BJ (cell line): Measurements from ENCODE around the gene RIMBP2. TPM values are rescaled to one million over a fixed set of nuclear protein-coding genes. Genes with fewer than 3 reads are reported as not detected.
"Not testable (repeated sequence)": the region's sequence is repeated elsewhere in the genome, so short reads cannot be mapped to it uniquely, and the experiment has no call there.

Experiments
- CTCF ChIA-PET: fragments of 350-600 bp; formaldehyde crosslinking; extraction: SDS; loops from one replicate; lab custom pipeline; 2021; ENCODE audit warnings: antibody characterized with exemption, inconsistent platforms; lab: Yijun Ruan, JAX
- POLR2A ChIA-PET: fragments of 300-600 bp; sonication (Branson Sonifier 250); formaldehyde crosslinking; extraction: SDS; loops from one replicate; lab custom pipeline; 2021; ENCODE audit warnings: antibody characterized with exemption; lab: Charles Lee
- DNase-seq: peaks from one replicate; pipeline ENCODE4 v3.0.0-alpha.2; 2011; ENCODE audit warnings: low read depth
- H3K27me3 ChIP-seq: 2 replicates; pipeline ENCODE4 v1.6.0; 2011; ENCODE audit warnings: low read length; ENCODE audit not compliant: control insufficient read depth, insufficient read depth
- H3K36me3 ChIP-seq: 2 replicates; pipeline ENCODE4 v1.5.1; 2011; ENCODE audit warnings: low read length; ENCODE audit not compliant: control insufficient read depth, insufficient read depth
- H3K4me3 ChIP-seq: 2 replicates; pipeline ENCODE4 v1.5.1; 2011; ENCODE audit warnings: low read depth, mild to moderate bottlenecking, control low read depth, low read length
- CTCF ChIP-seq: IDR thresholded peaks from 2 replicates; pipeline ENCODE4 v1.5.1; 2011; ENCODE audit warnings: low read depth, mild to moderate bottlenecking, control low read depth, inconsistent platforms, low read length, moderate library complexity; ENCODE audit not compliant: insufficient read depth
- polyA plus RNA-seq: library from polyadenylated mRNA; depleted of rRNA; stranded (reverse); fragments of >200 nt; gene quantifications from 2 replicates; pipeline ENCODE4 v1.2.3, GENCODE V29; 2011

Gene RIMBP2
- polyA plus RNA-seq, 1 experiment, result 0.05 TPM

GRCh38 chr12:130761537-130762318 lies 45.6 kb upstream of the RIMBP2 start:
- DNase-seq, result no peak
- Histone ChIP-seq H3K4me3 (no peak overlapping the region), H3K36me3 (no peaks in the 10 kb centered on the region), H3K27me3 (no peaks in the 10 kb centered on the region)
- POLR2A ChIA-PET, result no interaction called here
- peak; percentile 66 for TF ChIP-seq CTCF
- CTCF ChIA-PET, result interaction anchor here (2.2 kb wide), 1 partner anchor 14 kb away, joined by 8 read pairs; no protein-coding TSS in a partner anchor

GRCh38 chr12:130754234-130754901 lies 38.3 kb upstream of the RIMBP2 start:
- POLR2A ChIA-PET, result no interaction called here
- H3K27me3 ChIP-seq, result no peaks in the 10 kb centered on the region
- H3K4me3 ChIP-seq, result no peak overlapping the region
- CTCF ChIA-PET, result interaction anchor here (1.3 kb wide), 1 partner anchor 9 kb away, joined by 5 read pairs; no protein-coding TSS in a partner anchor
- no peak for TF ChIP-seq CTCF
- DNase-seq, result no peak
- H3K36me3 ChIP-seq, result no peaks in the 10 kb centered on the region

GRCh38 chr12:130752692-130753230 lies 36.7 kb upstream of the RIMBP2 start:
- TF ChIP-seq CTCF, result no peak
- POLR2A ChIA-PET, result no interaction called here
- CTCF ChIA-PET, result no interaction called here
- DNase-seq, result no peak
- Histone ChIP-seq H3K27me3 (no peaks in the 10 kb centered on the region), H3K36me3 (no peaks in the 10 kb centered on the region), H3K4me3 (no peak overlapping the region)

- DNase-seq, H3K27me3 ChIP-seq, H3K4me3 ChIP-seq, POLR2A ChIA-PET, CTCF ChIA-PET, H3K36me3 ChIP-seq: not testable (repeated sequence)
These were observed 35.9 kb upstream of the RIMBP2 start for GRCh38 chr12:130752037-130752436.

DNA sequence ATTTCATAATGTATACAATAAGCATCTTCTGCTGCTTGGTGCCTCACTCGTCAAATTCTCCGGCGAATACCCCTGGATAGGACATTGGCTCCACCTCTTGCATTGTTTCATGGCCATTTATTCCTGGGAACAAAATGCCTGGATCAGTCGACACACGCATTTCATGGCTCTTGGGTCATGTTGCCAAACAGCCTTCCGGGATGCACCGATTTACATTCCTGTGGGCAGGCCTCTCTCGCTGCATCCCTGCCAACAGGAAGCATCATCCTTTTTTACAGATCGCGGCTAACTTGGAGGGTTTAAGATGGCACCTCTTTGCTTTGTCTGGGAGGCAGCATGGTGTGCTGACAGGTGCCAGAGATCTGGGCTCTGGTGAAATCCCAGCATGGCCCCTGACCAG lies 32.7 kb upstream of the RIMBP2 start:
- DNase-seq, result no peak
- H3K4me3 ChIP-seq, result no peak overlapping the region
- no peak for TF ChIP-seq CTCF
- CTCF ChIA-PET, result interaction anchor here (1.0 to 2.4 kb wide), 10 partner anchors 8 to 1966 kb away, joined by 3 to 18 read pairs (median 4); no protein-coding TSS in a partner anchor
- no peaks in the 10 kb centered on the region for H3K27me3 ChIP-seq
- H3K36me3 ChIP-seq, result no peaks in the 10 kb centered on the region
- POLR2A ChIA-PET, result no interaction called here
